PC-9 (cell line): ENCODE measurements around the gene TRMT1. TPM values are rescaled to one million over a fixed set of nuclear protein-coding genes. Genes with fewer than 3 reads are reported as not detected.

Source experiments
- BruUV-seq: library from RNA; stranded (reverse); fragments of 400-500 nt; replicated peaks from 2 replicates; lab custom pipeline; 2021; lab: Mats Ljungman, UMichigan
- CTCF ChIA-PET: fragments of 300-600 bp; sonication (Branson Sonifier 250); formaldehyde crosslinking; loops from one replicate; lab custom pipeline; 2022; ENCODE audit warnings: antibody characterized with exemption; lab: Charles Lee
- POLR2A ChIA-PET: fragments of 300-600 bp; sonication (Branson Sonifier 250); formaldehyde crosslinking; loops from one replicate; lab custom pipeline; 2022; ENCODE audit warnings: antibody characterized with exemption; ENCODE audit not compliant: unreplicated experiment; lab: Charles Lee
- DNase-seq, 2 experiments: peaks; one replicate each; pipeline versions ENCODE4 v3.0.0 to v3.0.0-alpha.2; 2015 to 2022; ENCODE audit warnings: mixed read lengths in 1 of 2
- H2AFZ ChIP-seq: fragments of 200-600 bp; sonication (generic); 2 replicates; pipeline ENCODE4 v1.8.1; 2017; ENCODE audit warnings: antibody characterized with exemption
- H3F3A ChIP-seq: fragments of 200-600 bp; sonication (generic); 2 replicates; pipeline ENCODE4 v1.8.1; 2017; ENCODE audit warnings: antibody characterized with exemption, mild to moderate bottlenecking, low read depth; ENCODE audit not compliant: insufficient read depth
- H3K27ac ChIP-seq: fragments of 200-600 bp; sonication (generic); 2 replicates; pipeline ENCODE4 v1.6.1; 2016; ENCODE audit warnings: mixed run types
- H3K27me3 ChIP-seq: fragments of 200-600 bp; sonication (generic); 2 replicates; pipeline ENCODE4 v1.6.1; 2016; ENCODE audit warnings: low read depth, mixed run types; ENCODE audit not compliant: insufficient read depth
- H3K36me3 ChIP-seq: fragments of 200-600 bp; sonication (generic); 2 replicates; pipeline ENCODE4 v1.6.1; 2016; ENCODE audit warnings: low read depth, mixed run types
- H3K4me1 ChIP-seq: fragments of 200-600 bp; sonication (generic); replicated peaks from 2 replicates; pipeline ENCODE4 v1.6.1; 2016; ENCODE audit warnings: mixed run types; ENCODE audit not compliant: insufficient read depth
- H3K4me2 ChIP-seq: fragments of 200-600 bp; sonication (generic); 2 replicates; pipeline ENCODE4 v1.6.1; 2017; ENCODE audit warnings: mixed run types
- H3K4me3 ChIP-seq: fragments of 200-600 bp; sonication (generic); 2 replicates; pipeline ENCODE4 v1.6.1; 2016; ENCODE audit warnings: mixed run types
- H3K79me2 ChIP-seq: fragments of 200-600 bp; sonication (generic); 2 replicates; pipeline ENCODE4 v1.6.1; 2017; ENCODE audit warnings: low read depth, mixed run types
- H3K9me2 ChIP-seq: fragments of 200-600 bp; sonication (generic); 2 replicates; pipeline ENCODE4 v1.8.1; 2017; ENCODE audit warnings: mild to moderate bottlenecking; ENCODE audit not compliant: insufficient read depth
- H3K9me3 ChIP-seq: fragments of 200-600 bp; sonication (generic); 2 replicates; pipeline ENCODE4 v1.8.1; 2016; ENCODE audit warnings: low read depth; ENCODE audit not compliant: insufficient read depth
- H4K20me1 ChIP-seq: fragments of 200-600 bp; sonication (generic); 2 replicates; pipeline ENCODE4 v1.8.1; 2017; ENCODE audit not compliant: insufficient read depth
- CTCF ChIP-seq: fragments of 200-600 bp; sonication (generic); conservative IDR thresholded peaks from 2 replicates; pipeline ENCODE4 v1.6.1; 2017; ENCODE audit warnings: mixed run types, antibody characterized with exemption, mild to moderate bottlenecking, moderate library complexity
- EZH2 ChIP-seq: fragments of 200-600 bp; sonication (generic); IDR thresholded peaks from 2 replicates; pipeline ENCODE4 v1.8.0; 2017; ENCODE audit warnings: antibody characterized with exemption, low read depth
- intact Hi-C: fragments of 100-400 bp; cut with micrococcal nuclease; formaldehyde crosslinking; loops from one replicate; pipeline ENCODE4 v1.10.0; 2022; ENCODE audit not compliant: unreplicated experiment
- total RNA-seq: library from RNA; stranded (reverse); gene quantifications from 2 replicates; pipeline ENCODE4 v1.2.3, GENCODE V29; 2021

TRMT1 gene
- total RNA-seq, 1 experiment from 2014 or later = 44.1 TPM

- H3K79me2 ChIP-seq = no peaks in the 10 kb centered on the region
- peaks cover 11% of the 10 kb centered on the region for H3K4me1 ChIP-seq
- H3K27ac ChIP-seq = no peak overlapping the region
- no peaks in the 10 kb centered on the region for H3K9me2 ChIP-seq
- H3K4me3 ChIP-seq = no peak overlapping the region
- H3K36me3 ChIP-seq = no peaks in the 10 kb centered on the region
- no peak for TF ChIP-seq EZH2
- TF ChIP-seq CTCF = no peak
- H3K27me3 ChIP-seq = peaks cover 53% of the 10 kb centered on the region
- CTCF ChIA-PET = no interaction called here
- no TSS peak for BruUV-seq
- H4K20me1 ChIP-seq = no peaks in the 10 kb centered on the region; the same call in 1 of the 2 replicates
- no peaks in the 10 kb centered on the region for H3K9me3 ChIP-seq
- no peak overlapping the region for H3K4me2 ChIP-seq
- intact Hi-C loops = no loop called here
- POLR2A ChIA-PET = no interaction called here
- H3F3A ChIP-seq = no peaks in the 10 kb centered on the region
- no peak overlapping the region for H2AFZ ChIP-seq
- no peak for DNase-seq
Measured at GRCh38 chr19:13058951-13059660, 57.4 kb downstream of the TRMT1 start.

- TF ChIP-seq CTCF = no peak
- Histone ChIP-seq H3K27ac (no peak overlapping the region), H3K36me3 (no peaks in the 10 kb centered on the region), H3K9me2 (no peaks in the 10 kb centered on the region), H3F3A (peaks cover 4% of the 10 kb centered on the region; the same call in 1 of the 2 replicates), H3K4me3 (no peak overlapping the region), H3K79me2 (no peaks in the 10 kb centered on the region), H2AFZ (no peak overlapping the region), H3K4me1 (peaks cover 25% of the 10 kb centered on the region), H3K9me3 (no peaks in the 10 kb centered on the region), H4K20me1 (peaks cover 2% of the 10 kb centered on the region; the same call in 1 of the 2 replicates), H3K27me3 (peaks cover 45% of the 10 kb centered on the region), H3K4me2 (no peak overlapping the region)
- ChIA-PET CTCF (interaction anchor here (0.6 to 1.1 kb wide), 3 partner anchors 12 to 73 kb away, joined by 3 to 13 read pairs (median 4); no protein-coding TSS in a partner anchor), POLR2A (no interaction called here)
- intact Hi-C loops = no loop called here
- no peak for DNase-seq
- BruUV-seq = no TSS peak
Measured at GRCh38 chr19:13057744-13058143, 58.8 kb downstream of the TRMT1 start.

- no peaks in the 10 kb centered on the region for H3K9me2 ChIP-seq
Measured at GRCh38 chr19:13057147-13057572, 59.4 kb downstream of the TRMT1 start.

More at GRCh38 chr19:13057147-13057572, 59.4 kb downstream of the TRMT1 start:
- Histone ChIP-seq H3K79me2 (no peaks in the 10 kb centered on the region), H3K27ac (no peak overlapping the region), H3K4me2 (no peak overlapping the region), H3F3A (peaks cover 4% of the 10 kb centered on the region; the same call in 1 of the 2 replicates), H3K4me3 (no peak overlapping the region), H4K20me1 (peaks cover 8% of the 10 kb centered on the region), H3K27me3 (peaks cover 45% of the 10 kb centered on the region), H3K9me3 (no peaks in the 10 kb centered on the region), H3K36me3 (no peaks in the 10 kb centered on the region), H3K4me1 (peaks cover 29% of the 10 kb centered on the region), H2AFZ (no peak overlapping the region)
- BruUV-seq = no TSS peak
- POLR2A ChIA-PET = no interaction called here
- CTCF ChIA-PET = interaction anchor here (0.6 to 1.1 kb wide), 3 partner anchors 34 to 72 kb away, joined by 3 to 13 read pairs (median 4); no protein-coding TSS in a partner anchor
- DNase-seq = no peak
- intact Hi-C loops = no loop called here
- TF ChIP-seq CTCF = no peak
- TF ChIP-seq EZH2 = no peak
